ENCODE results near the gene TMEM169.
"Not testable (repeated sequence)": the region's sequence is repeated elsewhere in the genome, so short reads cannot be mapped to it uniquely, and the experiment has no call there.

TMEM169 gene

DNA sequence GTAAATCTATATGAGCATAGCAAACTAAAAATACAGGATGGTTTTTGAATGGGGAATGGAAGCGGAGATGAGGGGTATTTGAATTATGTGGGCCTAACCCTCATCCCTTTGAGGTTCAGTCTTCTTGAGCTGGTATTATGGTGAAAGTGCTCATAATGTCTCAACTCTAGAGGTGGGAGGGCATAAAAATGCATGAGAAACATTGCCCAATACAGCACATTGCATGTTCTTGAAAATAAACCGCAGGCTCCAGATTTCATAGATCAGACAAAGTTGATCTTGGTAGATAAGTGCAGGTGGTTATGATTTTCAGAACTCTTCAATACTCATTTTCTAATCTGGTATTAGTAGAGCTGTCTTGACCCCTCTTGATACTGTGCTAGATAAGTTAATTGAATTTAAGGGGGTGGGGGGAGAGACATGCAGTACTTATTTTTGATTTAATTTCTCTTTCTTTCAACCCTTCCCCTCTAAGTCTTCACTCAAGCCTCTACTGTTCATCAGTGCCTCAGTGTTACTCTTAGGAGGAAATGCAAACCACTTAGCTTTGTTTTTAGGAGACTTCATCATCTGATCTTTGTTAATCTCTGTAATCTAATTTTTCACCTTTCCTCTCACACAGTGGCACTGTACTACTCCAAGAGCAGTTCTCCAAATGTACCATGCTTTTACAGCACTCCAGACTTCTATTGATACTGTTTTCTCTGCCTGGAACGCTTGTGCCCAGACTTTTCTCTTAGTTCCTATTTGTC, 49.6 kb downstream of the TMEM169 start:
- no peak for DNase-seq (ENCODE audit: low read depth)

DNA sequence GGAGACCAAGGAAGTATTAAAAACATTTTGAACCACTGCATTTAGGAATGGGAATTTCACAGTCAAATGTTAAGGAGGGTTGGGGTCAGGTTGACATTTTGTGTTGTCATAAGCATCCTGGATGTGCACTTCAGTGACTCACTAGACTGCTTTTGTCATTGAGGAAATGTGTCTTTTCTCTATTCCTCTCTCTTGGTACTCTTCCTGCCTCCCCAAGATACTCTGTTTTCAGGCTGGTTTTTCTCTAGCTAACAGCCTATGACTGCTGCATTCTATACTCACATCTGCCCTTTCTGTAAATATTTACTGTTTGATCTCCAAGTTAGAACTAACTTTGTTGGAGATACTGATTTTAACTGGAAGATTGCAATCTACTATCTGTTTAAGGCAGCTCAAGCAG, 50.9 kb downstream of the TMEM169 start:
- DNase-seq (ENCODE audit: low read depth), result no peak

DNA sequence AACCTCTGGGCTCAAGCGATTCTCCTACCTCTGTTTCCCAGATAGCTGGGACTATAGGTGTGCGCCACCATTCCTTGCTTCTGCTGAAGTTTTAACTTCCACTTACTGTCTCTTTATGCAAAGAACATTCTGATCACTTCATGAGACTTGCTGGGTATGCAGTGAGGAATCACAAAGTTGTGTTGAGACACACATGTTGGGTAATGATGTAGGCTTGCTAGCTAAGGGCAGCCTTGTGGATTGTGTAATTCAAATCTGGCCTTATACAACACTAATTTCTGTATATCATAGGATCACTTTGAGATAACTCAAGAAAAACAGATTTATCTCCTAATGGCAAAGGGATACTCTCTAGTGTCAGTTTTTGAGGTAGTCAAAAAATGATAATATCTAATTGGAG, 51.7 kb downstream of the TMEM169 start:
- DNase-seq (ENCODE audit: low read depth), result no peak

DNA sequence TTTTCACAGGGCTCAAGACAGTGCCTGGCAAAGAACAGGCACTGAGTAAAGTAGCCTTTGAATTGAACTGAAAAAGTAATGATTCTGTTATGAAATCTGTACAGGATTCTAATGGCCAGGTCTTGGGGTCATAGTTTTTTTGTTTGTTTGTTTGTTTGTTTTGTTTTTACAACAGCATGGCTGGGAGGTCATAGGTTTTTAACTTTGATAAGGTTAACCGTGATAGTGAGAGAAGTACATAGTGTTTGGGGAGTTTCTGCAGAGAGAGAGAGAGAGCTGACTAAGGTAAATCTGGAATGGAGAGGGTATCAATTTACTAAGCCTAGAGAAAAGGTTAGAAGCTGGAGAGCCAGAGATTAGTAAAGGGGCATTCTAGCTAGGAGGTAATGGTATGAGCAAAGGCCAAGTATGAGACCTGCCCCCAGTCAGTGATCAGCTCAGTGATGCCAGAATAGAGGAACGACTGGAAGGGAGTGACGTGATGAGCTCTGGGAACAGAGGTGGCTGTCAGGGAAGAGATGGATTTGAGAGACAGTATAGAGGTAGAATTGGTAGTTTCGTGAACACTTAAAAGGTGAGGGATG, 53.3 kb downstream of the TMEM169 start:
- no peak for DNase-seq (ENCODE audit: low read depth)

DNA sequence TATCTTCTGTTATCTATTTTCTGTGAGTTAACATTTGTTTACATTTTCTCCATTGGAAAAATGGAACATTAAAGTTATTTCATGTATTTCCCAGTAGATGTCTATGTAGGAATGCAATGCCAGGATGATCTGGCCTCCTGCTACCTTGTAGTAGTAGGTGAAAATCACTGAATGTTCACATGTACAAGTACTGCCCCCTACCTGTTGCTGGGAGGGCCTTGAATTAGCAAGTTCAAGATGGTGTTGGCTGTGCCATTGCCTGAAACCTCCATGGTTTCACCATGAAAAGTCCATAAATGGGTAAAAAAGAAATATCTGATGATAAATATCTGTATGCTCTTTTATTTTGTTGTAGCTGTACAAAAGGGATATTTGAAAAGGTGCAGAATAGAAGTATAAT, 58.2 kb downstream of the TMEM169 start:
- DNase-seq (ENCODE audit: low read depth), result peak; percentile 24

DNA sequence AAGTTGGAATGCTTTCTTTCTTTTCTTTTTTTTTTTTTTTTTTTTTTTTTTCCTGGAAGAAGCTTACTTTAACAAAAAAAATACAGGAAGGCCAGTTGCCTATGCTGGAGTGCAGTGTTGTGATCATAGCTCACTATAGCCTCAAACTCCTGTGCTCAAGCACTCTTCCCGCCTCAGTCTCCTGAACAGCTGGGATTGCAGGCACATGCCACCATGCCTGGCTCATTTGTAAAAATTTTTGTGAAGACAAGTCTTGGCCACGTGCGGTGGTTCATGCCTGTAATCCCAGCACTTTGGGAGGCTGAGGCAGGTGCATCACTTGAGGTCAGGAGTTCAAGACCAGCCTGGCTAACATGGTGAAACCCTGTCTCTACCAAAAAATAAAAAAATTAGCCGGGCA, 59.8 kb downstream of the TMEM169 start:
- DNase-seq (ENCODE audit: low read depth), result not testable (repeated sequence)

DNA sequence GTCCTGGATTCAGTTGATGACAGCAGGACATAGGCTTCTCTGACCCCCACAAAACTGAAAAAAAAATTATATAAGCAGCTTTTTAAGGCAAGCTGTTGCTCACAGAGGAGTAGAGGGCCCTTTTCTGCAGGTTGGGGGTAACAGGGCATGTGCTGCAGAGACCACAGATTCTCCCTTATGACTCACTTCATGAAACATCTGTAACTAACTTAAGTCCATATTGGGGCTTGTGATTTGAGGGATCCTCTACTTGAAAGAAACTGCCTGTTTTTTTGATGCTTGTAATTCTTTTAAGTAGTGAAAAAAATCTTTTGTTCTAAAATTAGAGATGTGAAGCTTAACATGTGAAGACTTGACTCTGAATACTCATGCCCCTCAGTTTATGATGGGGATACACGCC, 60.8 kb downstream of the TMEM169 start:
- DNase-seq (ENCODE audit: low read depth), result no peak

DNA sequence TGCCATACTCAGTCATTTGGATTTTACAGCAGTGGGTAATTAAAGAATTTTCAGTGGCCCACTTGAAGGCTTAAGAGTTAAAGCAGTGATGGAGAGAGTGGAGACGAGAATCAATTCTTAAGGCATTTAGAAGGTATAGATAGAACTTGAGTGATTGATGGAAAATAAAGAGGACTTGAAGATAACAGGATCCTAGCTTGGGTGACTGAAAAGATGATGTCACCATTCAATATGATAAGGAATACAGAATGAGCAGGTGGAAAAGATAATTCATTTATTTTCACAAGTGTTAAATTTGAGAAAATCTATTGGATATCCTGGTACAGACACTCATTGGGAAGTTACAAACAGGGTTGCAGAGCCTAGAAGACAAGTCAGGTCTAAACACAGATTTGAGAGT, 62.7 kb downstream of the TMEM169 start:
- DNase-seq (ENCODE audit: low read depth), result no peak

DNA sequence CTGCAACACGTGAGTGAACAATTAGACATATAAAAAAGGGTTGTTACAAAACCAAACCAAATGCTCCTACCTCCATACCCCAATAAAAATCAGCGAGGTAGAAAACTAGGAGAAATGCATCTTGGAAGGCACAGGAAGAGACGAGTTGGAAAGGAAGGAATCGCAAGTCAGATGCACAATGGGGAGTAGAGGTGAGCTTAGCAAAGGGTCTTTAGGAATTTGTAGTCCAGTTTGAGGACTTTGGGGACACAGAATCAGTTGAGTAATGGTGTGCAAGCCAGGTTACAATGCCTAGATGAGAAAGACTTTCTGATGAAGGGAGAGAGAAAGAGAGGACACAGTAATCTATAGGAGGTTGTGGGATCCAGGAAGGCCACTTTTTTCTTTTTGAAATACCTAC, 63.1 kb downstream of the TMEM169 start:
- DNase-seq (ENCODE audit: low read depth), result no peak

DNA sequence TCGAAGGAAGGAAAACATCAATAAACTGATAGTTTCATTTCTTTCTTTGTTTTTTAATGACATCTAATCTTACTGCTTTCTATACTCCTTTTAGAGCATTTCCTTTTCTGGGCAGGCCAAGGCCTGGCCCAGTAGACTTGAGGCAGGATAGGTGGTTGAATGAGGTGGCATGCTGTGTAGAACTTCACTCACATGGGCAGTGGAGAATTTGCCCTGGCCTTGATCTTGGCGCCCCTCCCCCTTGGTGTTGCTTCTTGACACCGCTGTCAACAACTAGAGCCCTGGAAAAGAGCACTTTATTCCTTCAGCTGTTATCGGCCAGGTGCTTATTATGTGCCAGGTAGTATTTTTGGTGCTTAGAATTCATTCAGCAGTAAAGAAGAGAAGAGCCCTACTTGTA, 64.9 kb downstream of the TMEM169 start:
- no peak for DNase-seq (ENCODE audit: low read depth)

DNA sequence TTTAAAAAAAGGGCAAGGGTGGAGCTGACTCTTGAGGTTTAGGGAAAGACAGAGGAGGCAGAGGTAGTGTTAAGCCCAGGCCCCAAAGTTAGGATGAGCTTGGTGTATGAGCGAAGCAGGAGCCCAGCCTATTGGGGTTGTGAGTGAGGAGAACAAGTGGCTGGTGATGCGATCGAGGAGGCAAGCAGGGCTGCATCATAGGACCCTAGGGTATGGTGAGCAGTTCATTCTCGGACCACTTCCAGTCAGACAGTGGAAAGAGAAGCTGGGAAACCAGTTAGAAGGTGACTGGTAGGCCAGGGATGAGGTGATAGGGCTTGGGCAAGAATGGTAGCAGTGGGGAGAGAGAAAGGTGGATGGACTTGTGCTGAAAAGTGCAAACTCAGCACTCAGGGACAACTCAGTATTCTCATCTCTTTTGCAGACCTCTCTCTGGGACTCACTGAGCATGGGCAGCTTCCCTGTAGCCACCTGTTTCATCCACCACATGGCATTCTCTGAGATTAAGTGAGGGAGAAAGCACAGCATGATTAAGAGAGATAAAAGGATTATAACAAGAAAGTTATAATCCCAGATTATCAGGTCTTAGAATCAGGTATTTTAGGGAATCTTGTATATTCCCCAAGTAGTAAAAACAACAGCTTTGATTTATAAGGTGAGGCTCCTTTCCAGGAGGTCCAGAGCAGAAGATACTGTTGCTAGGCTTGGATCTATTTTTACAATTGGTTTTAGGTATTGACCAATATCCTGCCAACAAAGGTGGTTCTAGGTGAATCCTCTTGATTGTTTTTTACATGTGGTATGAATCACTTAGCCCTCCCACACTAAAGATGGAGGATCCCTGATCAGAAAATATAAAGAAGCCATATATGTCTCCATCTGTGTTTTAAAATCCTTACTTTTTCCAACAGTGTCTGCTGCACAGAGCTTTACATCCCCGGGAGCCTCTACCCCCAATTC, 65.7 kb downstream of the TMEM169 start:
- no peak for DNase-seq (ENCODE audit: low read depth)

DNA sequence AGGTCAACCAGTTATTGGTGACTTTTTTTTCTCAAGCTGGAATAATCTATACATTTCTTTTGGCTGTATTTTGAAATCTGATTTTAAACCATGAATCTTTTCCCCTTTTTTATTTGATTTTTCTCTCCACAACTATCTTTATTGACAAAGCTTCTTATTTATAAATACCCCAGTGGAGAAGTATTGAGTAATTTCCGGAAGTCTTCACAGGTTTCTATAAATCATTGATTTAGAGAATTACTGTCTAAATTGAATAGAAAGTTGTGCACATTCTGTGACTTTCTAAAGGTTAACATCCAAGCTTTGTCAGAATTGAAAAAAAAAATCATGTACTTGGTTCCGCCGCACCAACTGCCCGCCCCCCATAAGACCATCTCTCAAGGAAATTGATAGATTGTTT, 67.3 kb downstream of the TMEM169 start:
- no peak for DNase-seq (ENCODE audit: low read depth)

DNA sequence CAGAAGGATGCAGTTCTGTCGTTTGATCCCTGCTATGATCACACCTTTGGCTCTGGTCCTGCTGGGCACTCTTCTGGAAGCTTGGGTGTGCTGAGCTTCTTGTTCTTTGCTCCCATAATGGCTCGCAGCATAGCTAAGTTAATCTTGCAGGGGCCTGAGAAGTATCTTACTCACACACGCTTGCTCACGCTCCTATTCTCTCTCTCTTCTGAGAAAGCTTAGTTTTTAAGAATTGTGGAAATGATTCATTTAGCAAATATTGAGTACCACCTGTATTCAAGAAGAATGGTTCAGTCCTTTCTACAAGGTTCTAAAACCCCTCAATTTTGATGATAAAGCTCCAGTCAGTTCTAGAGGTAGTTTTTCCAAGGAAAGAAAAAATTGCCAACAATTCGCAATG, 68.0 kb downstream of the TMEM169 start:
- DNase-seq (ENCODE audit: low read depth), result no peak

DNA sequence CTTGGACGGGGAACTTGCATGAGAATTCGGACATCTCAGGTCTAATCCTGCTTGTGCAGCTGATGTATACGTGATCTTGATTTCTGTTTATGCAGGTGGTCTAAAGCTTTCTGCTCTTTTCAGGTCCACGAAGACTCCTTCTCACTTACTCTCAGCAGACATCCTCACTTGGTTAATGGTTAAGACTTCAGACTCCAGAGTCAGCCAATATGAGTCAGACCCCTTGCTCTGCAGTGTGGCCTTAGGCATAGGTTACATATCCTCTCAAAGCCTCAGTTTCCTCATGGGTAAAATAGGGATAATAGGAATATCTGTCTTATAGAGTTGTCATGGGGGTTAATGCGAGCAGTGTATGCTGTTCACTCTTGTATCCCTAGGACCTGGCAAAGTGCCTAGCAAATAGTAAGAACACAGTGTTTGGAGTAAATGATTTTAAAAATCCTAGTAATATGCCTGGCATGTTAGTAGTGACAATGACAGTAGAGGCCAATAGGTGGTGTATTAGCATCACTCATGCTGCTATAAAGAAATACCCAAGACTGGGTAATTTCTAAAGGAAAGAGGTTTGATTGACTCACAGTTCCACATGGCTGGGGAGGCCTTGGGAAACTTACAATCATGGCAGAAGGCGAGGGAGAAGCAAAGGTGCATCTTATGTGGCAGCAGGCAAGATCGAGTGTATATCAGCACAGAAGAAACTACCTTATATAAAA, 69.8 kb downstream of the TMEM169 start:
- no peak for DNase-seq (ENCODE audit: low read depth)

Data from T follicular helper cell (primary cell).